BLaER1 treated with 17β-estradiol and CSF1 and Interleukin-3, amounts not matched to agents 10 nM and 100 nM (cell line): ENCODE measurements around the gene RBPMS2.
"Not testable (repeated sequence)": the region's sequence is repeated elsewhere in the genome, so short reads cannot be mapped to it uniquely, and the experiment has no call there.

Experiments used
- H3K27ac ChIP-seq, 11 experiments: shearing (Covaris generic); formaldehyde crosslinking; 2 replicates each; pipeline ENCODE4 v1.8.1; 2022
- H3K27me3 ChIP-seq, 11 experiments: shearing (Covaris generic); formaldehyde crosslinking; 2 replicates each; pipeline ENCODE4 v1.8.1; 2022
- H3K36me3 ChIP-seq, 11 experiments: shearing (Covaris generic); formaldehyde crosslinking; 2 replicates each; pipeline ENCODE4 v1.8.1; 2022
- H3K4me1 ChIP-seq, 10 experiments: shearing (Covaris generic); formaldehyde crosslinking; 2 replicates each; pipeline ENCODE4 v1.8.1; 2022
- H3K4me2 ChIP-seq, 11 experiments: shearing (Covaris generic); formaldehyde crosslinking; 2 replicates each; pipeline ENCODE4 v1.8.1; 2022
- H3K4me3 ChIP-seq, 10 experiments: shearing (Covaris generic); formaldehyde crosslinking; 2 replicates each; pipeline ENCODE4 v1.8.1; 2022
- H3K9ac ChIP-seq, 11 experiments: shearing (Covaris generic); formaldehyde crosslinking; 2 replicates each; pipeline ENCODE4 v1.8.1; 2022
- H3K9me3 ChIP-seq, 11 experiments: shearing (Covaris generic); formaldehyde crosslinking; replicated peaks in 1 of 11; 2 replicates each; pipeline ENCODE4 v1.8.1; 2022
- H4K20me1 ChIP-seq, 11 experiments: shearing (Covaris generic); formaldehyde crosslinking; 2 replicates each; pipeline ENCODE4 v1.8.1; 2022
- Cebpa-rat ChIP-seq, 11 experiments: shearing (Covaris generic); IDR thresholded peaks; 2 replicates each; pipeline ENCODE4 v1.8.1; 2022

RBPMS2 gene

GRCh38 chr15:64809649-64810496 lies 34.5 kb upstream of the RBPMS2 start:
- no peaks in the 10 kb centered on the region for H3K36me3 ChIP-seq
- no peak overlapping the region for H3K27ac ChIP-seq
- H3K4me1 ChIP-seq: peaks cover 13 to 56% (median 48%) of the 10 kb centered on the region in 10 experiments; a peak in 19 of 20 replicates
- H3K4me3 ChIP-seq: no peak overlapping the region
- TF ChIP-seq Cebpa-rat (IDR thresholded peaks at IDR 0.05): no peak
- peak overlapping the region in 4 of 11 experiments; percentile 1 to 61 (median 18); a peak in 5 of 22 replicates for H3K9ac ChIP-seq
- H3K9me3 ChIP-seq: no peaks in the 10 kb centered on the region
- H4K20me1 ChIP-seq: no peaks in the 10 kb centered on the region; a peak in 2 of 22 replicates
- no peaks in the 10 kb centered on the region for H3K27me3 ChIP-seq
- H3K4me2 ChIP-seq: peak overlapping the region in 10 of 11 experiments; percentile 8 to 81 (median 46); a peak in 16 of 22 replicates

GRCh38 chr15:64808785-64809453 lies 33.5 kb upstream of the RBPMS2 start:
- no peaks in the 10 kb centered on the region for H3K27me3 ChIP-seq
- TF ChIP-seq Cebpa-rat (IDR thresholded peaks at IDR 0.05): no peak
- H3K27ac ChIP-seq: no peak overlapping the region
- H3K4me2 ChIP-seq: 0 out of 22 replicates have a peak overlapping the region, but pooled peaks of 3 of the 11 experiments have one; percentile 5 to 22 (median 18)
- H3K9me3 ChIP-seq: no peaks in the 10 kb centered on the region
- H3K4me1 ChIP-seq: peaks cover 11 to 53% (median 45%) of the 10 kb centered on the region in 10 experiments; a peak in 19 of 20 replicates
- H3K4me3 ChIP-seq: no peak overlapping the region
- no peaks in the 10 kb centered on the region; a peak in 2 of 22 replicates for H4K20me1 ChIP-seq
- no peaks in the 10 kb centered on the region for H3K36me3 ChIP-seq
- H3K9ac ChIP-seq: no peak overlapping the region

GRCh38 chr15:64807751-64808222 lies 32.4 kb upstream of the RBPMS2 start:
- H3K4me1 ChIP-seq: peaks cover 7 to 41% (median 34%) of the 10 kb centered on the region in 10 experiments; a peak in 19 of 20 replicates
- no peaks in the 10 kb centered on the region for H3K36me3 ChIP-seq
- no peak overlapping the region for H3K27ac ChIP-seq
- no peak overlapping the region for H3K4me3 ChIP-seq
- H4K20me1 ChIP-seq: no peaks in the 10 kb centered on the region; a peak in 2 of 22 replicates
- no peak overlapping the region for H3K9ac ChIP-seq
- H3K9me3 ChIP-seq: no peaks in the 10 kb centered on the region
- no peak for TF ChIP-seq Cebpa-rat (IDR thresholded peaks at IDR 0.05)
- no peak overlapping the region for H3K4me2 ChIP-seq
- no peaks in the 10 kb centered on the region for H3K27me3 ChIP-seq

GRCh38 chr15:64807051-64807749 lies 31.8 kb upstream of the RBPMS2 start:
- H3K27ac ChIP-seq: no peak overlapping the region
- H3K9ac ChIP-seq: no peak overlapping the region
- H3K4me1 ChIP-seq: peaks cover 6 to 36% (median 28%) of the 10 kb centered on the region in 10 experiments; a peak in 18 of 20 replicates
- H3K4me2 ChIP-seq: no peak overlapping the region
- H3K36me3 ChIP-seq: no peaks in the 10 kb centered on the region
- no peaks in the 10 kb centered on the region for H3K27me3 ChIP-seq
- H4K20me1 ChIP-seq: no peaks in the 10 kb centered on the region
- no peak overlapping the region for H3K4me3 ChIP-seq
- TF ChIP-seq Cebpa-rat (IDR thresholded peaks at IDR 0.05): no peak
- no peaks in the 10 kb centered on the region for H3K9me3 ChIP-seq

- H3K9me3 ChIP-seq: no peaks in the 10 kb centered on the region
- H3K36me3 ChIP-seq: no peaks in the 10 kb centered on the region
- H3K4me1 ChIP-seq: peaks cover 5 to 29% (median 21%) of the 10 kb centered on the region in 10 experiments; a peak in 18 of 20 replicates
- no peaks in the 10 kb centered on the region for H3K27me3 ChIP-seq
- no peak overlapping the region for H3K9ac ChIP-seq
- no peak overlapping the region for H3K27ac ChIP-seq
- TF ChIP-seq Cebpa-rat (IDR thresholded peaks at IDR 0.05): no peak
- H3K4me2 ChIP-seq: no peak overlapping the region
- H4K20me1 ChIP-seq: no peaks in the 10 kb centered on the region
- no peak overlapping the region for H3K4me3 ChIP-seq
Observed at GRCh38 chr15:64806509-64806908, 31.1 kb upstream of the RBPMS2 start.

GRCh38 chr15:64804619-64805018 lies 29.2 kb upstream of the RBPMS2 start:
- Histone ChIP-seq H3K27me3 (no peaks in the 10 kb centered on the region), H3K9ac (no peak overlapping the region), H3K4me3 (no peak overlapping the region), H4K20me1 (no peaks in the 10 kb centered on the region), H3K36me3 (no peaks in the 10 kb centered on the region), H3K4me1 (peaks cover 0 to 10% (median 4%) of the 10 kb centered on the region in 10 experiments; a peak in 6 of 20 replicates), H3K4me2 (no peak overlapping the region), H3K27ac (no peak overlapping the region), H3K9me3 (no peaks in the 10 kb centered on the region; a peak in 1 of 22 replicates)
- TF ChIP-seq Cebpa-rat (IDR thresholded peaks at IDR 0.05): no peak

- H3K27me3 ChIP-seq: no peaks in the 10 kb centered on the region
- H3K9ac ChIP-seq: no peak overlapping the region
- H4K20me1 ChIP-seq: no peaks in the 10 kb centered on the region
- H3K4me1 ChIP-seq: peaks cover 0 to 5% (median 0%) of the 10 kb centered on the region in 10 experiments; a peak in 3 of 20 replicates
- TF ChIP-seq Cebpa-rat (IDR thresholded peaks at IDR 0.05): no peak
- H3K36me3 ChIP-seq: no peaks in the 10 kb centered on the region
- no peaks in the 10 kb centered on the region; a peak in 1 of 22 replicates for H3K9me3 ChIP-seq
- no peak overlapping the region for H3K27ac ChIP-seq
- no peak overlapping the region for H3K4me3 ChIP-seq
- no peak overlapping the region for H3K4me2 ChIP-seq
Observed at GRCh38 chr15:64803526-64803925, 28.1 kb upstream of the RBPMS2 start.

- Histone ChIP-seq H4K20me1 (no peaks in the 10 kb centered on the region), H3K4me2 (no peak overlapping the region), H3K9me3 (no peaks in the 10 kb centered on the region; a peak in 1 of 22 replicates), H3K27me3 (no peaks in the 10 kb centered on the region), H3K36me3 (no peaks in the 10 kb centered on the region), H3K4me3 (no peak overlapping the region), H3K4me1 (no peaks in the 10 kb centered on the region), H3K9ac (no peak overlapping the region), H3K27ac (no peak overlapping the region)
- TF ChIP-seq Cebpa-rat (IDR thresholded peaks at IDR 0.05): no peak
Observed at GRCh38 chr15:64800476-64800875, 25.1 kb upstream of the RBPMS2 start.

GRCh38 chr15:64798905-64799304 lies 23.5 kb upstream of the RBPMS2 start:
- H3K4me3 ChIP-seq, H3K4me1 ChIP-seq, H4K20me1 ChIP-seq, H3K9me3 ChIP-seq, H3K4me2 ChIP-seq, H3K9ac ChIP-seq, H3K27ac ChIP-seq, H3K36me3 ChIP-seq, H3K27me3 ChIP-seq: not testable (repeated sequence)

GRCh38 chr15:64795921-64796320 lies 20.5 kb upstream of the RBPMS2 start:
- H3K27ac ChIP-seq, H3K36me3 ChIP-seq, H3K9ac ChIP-seq, H3K9me3 ChIP-seq, H3K4me2 ChIP-seq, H3K4me1 ChIP-seq, H3K4me3 ChIP-seq, H4K20me1 ChIP-seq, H3K27me3 ChIP-seq: not testable (repeated sequence)
